Tibial nerve (tissue), 4 donors: ENCODE data around the gene NLRP3. TPM values are rescaled to one million over a fixed set of nuclear protein-coding genes. Genes with fewer than 3 reads are reported as not detected.
"Not testable (repeated sequence)": the region's sequence is repeated elsewhere in the genome, so short reads cannot be mapped to it uniquely, and the experiment has no call there.

Experiments
- DNase-seq, 2 donors: peaks; one replicate each; pipeline ENCODE4 v3.0.0-alpha.2; 2019; ENCODE audit warnings: low spot score in 2 of 2
- H3K27ac ChIP-seq, 4 donors: fragments of 200-600 bp; sonication (generic) in 3 of 4; one replicate each; pipeline ENCODE4 v1.5.1; 2017 to 2019; ENCODE audit warnings: mild to moderate bottlenecking in 1 of 4
- H3K27me3 ChIP-seq, 2 donors: fragments of 200-600 bp; sonication (generic) in 1 of 2; one replicate each; pipeline versions ENCODE4 v1.5.1 to v1.6.0; 2017 to 2019
- H3K36me3 ChIP-seq, 3 donors: fragments of 200-600 bp; sonication (generic); one replicate each; pipeline ENCODE4 v1.5.1; 2018 to 2019
- H3K4me1 ChIP-seq, 4 donors: fragments of 200-600 bp; sonication (generic) in 3 of 4; one replicate each; pipeline ENCODE4 v1.5.1; 2017 to 2019
- H3K4me3 ChIP-seq, 4 donors: fragments of 200-600 bp; sonication (generic) in 3 of 4; one replicate each; pipeline ENCODE4 v1.5.1; 2017 to 2019; ENCODE audit warnings: mild to moderate bottlenecking in 1 of 4, moderate library complexity in 1 of 4
- H3K9me3 ChIP-seq, 4 donors: fragments of 200-600 bp; sonication (generic) in 3 of 4; one replicate each; pipeline ENCODE4 v1.5.1; 2017 to 2019
- CTCF ChIP-seq, 5 experiments: fragments of 200-600 bp in 3 of 5; fragments of 450-650 bp in 2 of 5; sonication (generic) in 3 of 5; IDR thresholded peaks; one replicate each; pipeline ENCODE4 v1.5.1; 2016 to 2019; ENCODE audit warnings: antibody characterized with exemption in 5 of 5, mild to moderate bottlenecking in 3 of 5, moderate library complexity in 2 of 5
- EP300 ChIP-seq, 2 donors: sonication (generic); formaldehyde crosslinking; IDR thresholded peaks; one replicate each; pipeline ENCODE4 v1.6.1; 2017; ENCODE audit warnings: antibody characterized with exemption in 2 of 2, mild to moderate bottlenecking in 1 of 2
- POLR2A ChIP-seq, 2 donors: fragments of 450-650 bp; IDR thresholded peaks; one replicate each; pipeline ENCODE4 v1.6.1; 2017; ENCODE audit warnings: antibody characterized with exemption in 2 of 2, mild to moderate bottlenecking in 2 of 2, moderate library complexity in 2 of 2
- whole genome bisulfite sequencing, 2 donors: methylation state at CpG; one replicate each; pipeline ENCODE4 v1.1.5; 2018; 5-methylcytosine and 5-hydroxymethylcytosine counted together
- total RNA-seq, 4 donors: library from RNA; depleted of rRNA; stranded (reverse); fragments of >200 nt; gene quantifications; one replicate each; pipeline ENCODE4 v1.1.0, GENCODE V29; 2016

Gene NLRP3
- total RNA-seq, 4 donors from 2014 or later = 1.3 to 4.9 (median 3.1) TPM

DNA sequence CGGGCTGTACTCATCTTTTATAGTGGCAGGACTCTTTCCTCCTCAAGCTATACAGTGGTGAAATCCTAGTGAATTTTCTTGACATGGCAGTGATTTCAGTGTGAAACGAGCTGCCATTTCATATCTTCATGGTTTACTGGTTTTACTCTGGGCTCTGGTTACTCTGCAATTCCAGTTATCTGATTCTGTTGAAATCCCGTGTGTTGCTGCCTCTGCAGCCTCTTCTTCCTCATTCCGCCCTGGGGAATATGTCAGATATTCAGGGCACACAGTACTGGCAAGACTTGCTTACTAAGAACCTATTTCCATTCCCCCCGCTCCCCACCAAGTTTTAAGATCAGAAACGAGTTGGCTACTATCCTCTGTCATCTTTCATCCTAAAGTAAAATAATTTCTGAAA is 49.8 kb downstream of the NLRP3 start:
- Histone ChIP-seq H3K36me3 (no peaks in the 10 kb centered on the region), H3K4me1 (no peaks in the 10 kb centered on the region), H3K27me3 (no peaks in the 10 kb centered on the region), H3K27ac (no peak overlapping the region), H3K4me3 (no peak overlapping the region), H3K9me3 (peaks cover 0 to 10% (median 0%) of the 10 kb centered on the region in 4 donors)
- no peak for DNase-seq
- WGBS, 2 donors = 81 to 85% methylated on average over 6 of the region's 6 CpGs
- no peak for TF ChIP-seq EP300 (IDR thresholded peaks at IDR 0.05)

DNA sequence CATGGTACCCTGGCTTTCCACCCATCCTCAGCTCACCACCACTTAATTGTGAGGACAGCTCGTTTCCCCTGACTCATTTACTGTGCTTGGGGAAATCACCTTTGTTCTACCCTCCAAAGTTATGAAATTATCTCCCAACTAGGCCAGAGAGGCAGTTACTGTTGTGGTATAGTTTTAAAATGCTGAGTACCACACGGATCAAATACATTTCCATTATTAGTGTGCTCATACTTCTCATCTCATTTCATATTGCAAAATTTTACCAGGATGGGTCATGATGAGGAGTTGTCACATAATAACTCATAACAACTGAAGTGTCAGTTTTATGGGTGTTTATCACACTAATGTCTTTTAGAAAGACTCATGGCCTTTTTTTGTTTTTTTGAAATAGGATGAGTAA is 51.2 kb downstream of the NLRP3 start:
- no peaks in the 10 kb centered on the region for H3K4me1 ChIP-seq
- no peak overlapping the region for H3K4me3 ChIP-seq
- DNase-seq = no peak
- no peaks in the 10 kb centered on the region for H3K36me3 ChIP-seq
- H3K27me3 ChIP-seq = no peaks in the 10 kb centered on the region
- peaks cover 0 to 10% (median 0%) of the 10 kb centered on the region in 4 donors for H3K9me3 ChIP-seq
- H3K27ac ChIP-seq = no peak overlapping the region
- WGBS, 2 donors = 70 to 76% methylated on average over 2 of the region's 2 CpGs
- no peak for TF ChIP-seq POLR2A (IDR thresholded peaks at IDR 0.05)
- TF ChIP-seq CTCF (IDR thresholded peaks at IDR 0.05) = no peak
- TF ChIP-seq EP300 (IDR thresholded peaks at IDR 0.05) = no peak

- no peaks in the 10 kb centered on the region for H3K36me3 ChIP-seq
- H3K27me3 ChIP-seq = no peaks in the 10 kb centered on the region
- H3K27ac ChIP-seq = no peak overlapping the region
- H3K4me1 ChIP-seq = no peaks in the 10 kb centered on the region
- WGBS, 2 donors = 49 to 56% methylated on average over 5 of the region's 5 CpGs
- no peak for TF ChIP-seq CTCF (IDR thresholded peaks at IDR 0.05)
- no peak for TF ChIP-seq POLR2A (IDR thresholded peaks at IDR 0.05)
- TF ChIP-seq EP300 (IDR thresholded peaks at IDR 0.05) = no peak
- H3K4me3 ChIP-seq = no peak overlapping the region
- no peak for DNase-seq
- no peaks in the 10 kb centered on the region for H3K9me3 ChIP-seq
Observed at GRCh38 chr1:247468481-247469140, 52.6 kb downstream of the NLRP3 start.

GRCh38 chr1:247469141-247469535 is 53.2 kb downstream of the NLRP3 start:
- no peaks in the 10 kb centered on the region for H3K4me1 ChIP-seq
- DNase-seq = no peak
- no peak for TF ChIP-seq POLR2A (IDR thresholded peaks at IDR 0.05)
- TF ChIP-seq EP300 (IDR thresholded peaks at IDR 0.05) = no peak
- no peak for TF ChIP-seq CTCF (IDR thresholded peaks at IDR 0.05)
- 61 to 62% methylated on average over 5 of the region's 5 CpGs for WGBS, 2 donors
- H3K4me3 ChIP-seq = no peak overlapping the region
- H3K27me3 ChIP-seq = no peaks in the 10 kb centered on the region
- H3K27ac ChIP-seq = no peak overlapping the region
- no peaks in the 10 kb centered on the region for H3K9me3 ChIP-seq
- H3K36me3 ChIP-seq = no peaks in the 10 kb centered on the region

DNA sequence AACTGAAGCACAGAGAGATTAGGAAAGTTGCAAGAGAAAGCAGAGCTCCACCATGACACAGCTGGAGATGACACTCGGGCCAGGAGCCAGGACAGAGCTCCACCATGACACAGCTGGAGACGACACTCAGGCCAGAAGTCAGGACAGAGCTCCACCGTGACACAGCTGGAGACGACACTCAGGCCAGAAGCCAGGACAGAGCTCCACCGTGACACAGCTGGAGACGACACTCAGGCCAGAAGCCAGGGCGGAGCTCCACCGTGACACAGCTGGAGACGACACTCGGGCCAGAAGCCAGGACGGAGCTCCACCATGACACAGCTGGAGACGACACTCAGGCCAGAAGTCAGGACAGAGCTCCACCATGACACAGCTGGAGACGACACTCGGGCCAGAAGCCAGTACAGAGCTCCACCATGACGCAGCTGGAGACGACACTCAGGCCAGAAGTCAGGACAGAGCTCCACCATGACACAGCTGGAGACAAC is 55.0 kb downstream of the NLRP3 start:
- H3K27ac ChIP-seq, H3K27me3 ChIP-seq, H3K36me3 ChIP-seq, H3K4me3 ChIP-seq, DNase-seq, H3K4me1 ChIP-seq: not testable (repeated sequence)
- 73 to 82% methylated on average over 12 to 16 of the region's 16 CpGs for WGBS, 2 donors
- peaks cover 0 to 11% (median 0%) of the 10 kb centered on the region in 4 donors for H3K9me3 ChIP-seq

DNA sequence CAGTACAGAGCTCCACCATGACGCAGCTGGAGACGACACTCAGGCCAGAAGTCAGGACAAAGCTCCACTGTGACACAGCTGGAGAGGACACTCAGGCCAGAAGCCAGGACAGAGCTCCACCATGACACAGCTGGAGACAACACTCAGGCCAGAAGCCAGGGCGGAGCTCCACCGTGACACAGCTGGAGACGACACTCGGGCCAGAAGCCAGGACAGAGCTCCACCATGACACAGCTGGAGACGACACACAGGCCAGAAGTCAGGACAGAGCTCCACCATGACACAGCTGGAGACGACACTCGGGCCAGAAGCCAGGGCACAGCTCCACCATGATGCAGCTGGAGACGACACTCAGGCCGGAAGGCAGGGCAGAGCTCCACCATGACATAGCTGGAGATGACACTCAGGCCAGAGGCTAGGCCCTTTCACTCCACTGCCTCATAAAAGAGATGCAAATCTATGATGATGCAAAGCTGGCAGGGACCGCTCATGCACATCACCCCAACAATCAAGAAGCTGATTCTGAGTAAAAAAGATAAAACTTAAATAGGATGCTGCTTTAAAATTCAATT is 55.6 kb downstream of the NLRP3 start:
- no peaks in the 10 kb centered on the region for H3K36me3 ChIP-seq
- DNase-seq = no peak
- no peak overlapping the region for H3K4me3 ChIP-seq
- H3K4me1 ChIP-seq = no peaks in the 10 kb centered on the region
- no peaks in the 10 kb centered on the region for H3K27me3 ChIP-seq
- 68 to 92% methylated on average over 7 to 10 of the region's 12 CpGs for WGBS, 2 donors
- no peak overlapping the region for H3K27ac ChIP-seq
- peaks cover 0 to 13% (median 0%) of the 10 kb centered on the region in 4 donors for H3K9me3 ChIP-seq
- no peak for TF ChIP-seq POLR2A (IDR thresholded peaks at IDR 0.05)
- TF ChIP-seq EP300 (IDR thresholded peaks at IDR 0.05) = no peak
- no peak for TF ChIP-seq CTCF (IDR thresholded peaks at IDR 0.05)
